ENCODE results near the gene GPR151. TPM values are rescaled to one million over a fixed set of nuclear protein-coding genes. Genes with fewer than 3 reads are reported as not detected.
A peak's percentile ranks its signal among the peaks of the same experiment; 100 is the strongest.

The GPR151 gene
- total RNA-seq, 1 donor from 2014 or later: not detected

DNA sequence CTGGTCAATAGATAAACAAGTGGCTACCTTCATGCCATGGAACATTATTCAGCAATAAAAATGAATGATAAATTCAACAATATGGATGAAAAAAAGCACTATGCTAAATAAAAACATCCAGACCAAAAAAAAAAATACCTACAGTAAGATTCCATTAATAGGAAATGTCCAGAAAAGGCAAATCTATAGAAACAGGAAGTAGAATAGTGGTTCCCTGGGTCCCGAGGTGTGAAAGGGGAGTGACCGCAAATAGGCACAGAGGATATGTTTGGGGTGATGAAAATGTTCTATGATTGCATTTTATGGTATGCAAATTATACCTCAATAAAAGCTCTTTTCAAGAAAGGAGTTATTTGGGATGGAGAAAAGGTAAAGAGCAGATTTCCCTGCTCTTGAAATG lies 3.6 kb upstream of the GPR151 start:
- no peak for DNase-seq

DNA sequence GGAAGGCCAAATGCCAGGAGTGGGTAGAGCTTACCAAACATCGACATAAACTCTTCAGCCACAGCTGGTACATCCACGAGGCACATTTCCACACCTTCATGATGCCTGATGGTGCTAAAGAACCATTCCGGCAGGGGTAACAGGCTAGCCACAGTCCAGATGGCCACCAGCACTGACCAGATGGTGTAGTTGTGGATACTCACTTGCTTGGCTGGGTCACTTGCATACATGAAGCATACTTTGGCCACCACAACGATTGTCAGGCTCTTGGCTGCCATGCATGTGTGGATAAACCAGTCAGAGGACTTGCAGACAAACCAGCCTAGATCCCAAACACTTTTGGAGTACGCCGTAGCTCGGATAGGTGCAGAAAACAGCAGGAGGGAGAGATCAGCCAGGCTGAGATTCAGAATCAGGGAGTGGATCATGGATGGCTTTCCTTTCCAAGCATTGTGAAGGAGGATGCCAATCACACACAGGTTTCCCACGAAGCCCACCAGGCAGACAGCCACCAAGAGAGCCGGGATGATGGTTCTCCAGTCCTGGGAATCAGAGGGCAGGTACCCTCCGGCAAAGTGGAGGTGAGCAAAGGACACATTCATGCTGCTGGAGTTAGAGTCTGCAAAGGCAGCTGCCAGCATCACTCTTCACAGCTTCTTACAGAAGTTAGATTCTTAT lies 378 bp downstream of the GPR151 start:
- DNase-seq: no peak

DNA sequence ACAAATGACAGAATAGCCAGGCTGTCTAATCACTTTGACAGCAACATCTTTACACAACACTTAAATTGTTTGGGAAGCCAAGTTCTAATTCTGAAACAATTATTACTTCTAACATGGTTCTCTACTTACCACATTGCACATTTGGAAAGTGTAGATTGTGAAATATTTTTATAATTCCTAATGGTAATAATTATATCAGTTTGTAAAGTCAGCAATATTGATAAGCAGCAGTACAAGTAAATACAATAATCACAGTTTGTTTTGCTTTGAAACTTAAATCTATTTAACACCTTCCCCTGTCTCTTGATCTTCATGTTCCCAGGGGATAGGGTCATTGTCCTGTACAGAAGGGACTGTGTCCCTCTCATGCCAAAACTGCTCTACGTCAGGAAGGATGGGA lies 1.4 kb downstream of the GPR151 start:
- DNase-seq: no peak

DNA sequence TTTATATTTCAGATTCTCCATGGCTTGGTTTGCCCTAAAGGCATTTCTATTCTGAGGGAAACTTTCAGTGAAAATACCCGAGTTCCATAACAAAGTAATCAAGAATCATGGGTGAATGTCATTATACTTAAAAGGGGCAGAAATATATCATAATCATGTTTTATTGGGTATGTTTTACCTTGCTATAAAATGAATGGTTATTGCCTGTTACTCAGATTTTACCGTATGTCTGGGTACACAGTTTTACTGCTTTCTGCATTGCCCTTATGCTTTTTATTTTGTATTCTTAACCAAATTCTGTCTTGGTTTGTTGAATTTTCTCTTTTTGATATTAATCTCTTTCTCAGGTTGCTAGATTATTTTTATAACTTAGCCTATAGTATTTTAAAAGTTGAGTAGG lies 2.5 kb downstream of the GPR151 start:
- DNase-seq: no peak

DNA sequence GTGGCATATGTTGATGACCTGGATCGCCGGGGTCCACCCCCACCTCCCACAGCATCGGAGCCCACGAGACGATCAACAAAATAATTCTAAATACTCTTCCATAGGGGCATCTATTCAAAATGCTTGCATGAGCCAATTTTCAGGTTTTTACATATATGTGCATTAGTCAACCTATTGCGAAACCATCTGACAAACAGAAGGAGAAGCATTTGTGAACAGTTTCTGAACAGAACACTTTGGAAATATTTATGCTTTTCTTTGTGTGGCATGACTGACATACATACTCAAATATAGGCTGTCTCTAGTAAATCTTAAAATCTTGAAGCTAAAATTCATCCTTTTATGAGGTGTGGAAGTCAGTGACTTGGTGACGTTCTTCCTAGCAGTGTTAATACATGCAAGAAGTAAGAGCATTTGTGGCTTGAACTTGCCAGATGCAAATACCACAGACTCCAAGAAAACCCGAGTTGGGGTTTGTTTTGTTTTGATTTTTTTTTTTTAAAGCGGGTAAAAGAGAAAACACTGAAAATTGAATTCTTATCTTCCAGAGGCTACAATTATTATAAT lies 5.3 kb downstream of the GPR151 start:
- no peak for DNase-seq

DNA sequence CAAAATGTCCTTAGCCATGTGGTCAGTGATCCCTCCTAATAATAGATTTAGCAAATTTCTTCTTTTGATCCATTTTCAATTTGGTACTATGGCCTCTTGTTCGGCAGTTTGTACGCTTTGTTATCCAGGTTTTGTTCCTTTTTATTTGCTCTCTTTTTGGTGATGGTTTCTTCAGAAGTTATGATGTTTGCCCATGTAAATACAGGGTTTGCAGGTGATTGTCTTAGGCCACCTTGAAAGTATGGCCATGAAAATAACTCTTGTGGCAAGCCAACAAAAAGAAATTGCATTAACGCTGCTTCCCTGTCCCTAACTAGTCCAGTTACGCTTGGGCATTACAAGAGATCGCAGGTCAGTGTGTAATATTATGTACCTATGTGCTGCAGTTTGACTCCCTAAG lies 8.6 kb downstream of the GPR151 start:
- no peak for DNase-seq

DNA sequence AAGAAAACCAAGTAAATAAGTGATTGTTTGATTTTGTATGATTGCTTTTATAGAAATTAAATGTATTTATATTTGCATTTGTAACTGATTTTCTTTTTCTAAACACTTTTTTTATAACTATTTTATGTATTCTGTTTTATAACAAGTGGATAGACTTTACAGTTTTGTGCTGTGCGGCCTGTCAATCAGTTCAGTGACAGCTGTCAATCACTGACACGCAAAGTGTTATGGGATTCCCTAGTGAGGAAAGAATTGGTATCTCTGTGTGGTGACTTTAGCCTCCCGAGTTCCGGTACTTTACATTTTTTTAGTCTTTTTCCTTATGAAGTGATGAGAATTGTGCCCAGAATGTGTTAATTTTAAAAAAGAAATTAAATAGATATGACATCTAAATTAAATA lies 16.3 kb downstream of the GPR151 start:
- no peak for DNase-seq

DNA sequence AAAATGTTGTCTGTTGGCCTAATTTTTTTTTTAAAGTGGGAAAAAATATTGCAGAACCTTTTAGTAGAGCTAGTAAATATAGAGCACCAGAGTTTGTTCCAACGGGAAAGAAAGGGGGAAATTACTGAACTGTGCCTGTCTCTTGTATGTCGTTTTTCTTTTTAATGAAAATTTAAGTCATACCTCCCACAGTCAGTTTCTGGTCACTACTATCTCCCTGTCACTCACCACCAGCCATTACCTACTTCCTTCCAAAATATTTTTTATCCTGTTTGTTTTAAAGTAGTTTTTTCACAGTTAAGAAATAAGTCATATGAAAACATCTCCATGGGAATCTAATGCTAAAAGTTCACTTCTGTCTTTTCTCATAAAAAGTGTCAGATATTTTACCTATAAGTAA lies 21.3 kb downstream of the GPR151 start:
- no peak for DNase-seq

DNA sequence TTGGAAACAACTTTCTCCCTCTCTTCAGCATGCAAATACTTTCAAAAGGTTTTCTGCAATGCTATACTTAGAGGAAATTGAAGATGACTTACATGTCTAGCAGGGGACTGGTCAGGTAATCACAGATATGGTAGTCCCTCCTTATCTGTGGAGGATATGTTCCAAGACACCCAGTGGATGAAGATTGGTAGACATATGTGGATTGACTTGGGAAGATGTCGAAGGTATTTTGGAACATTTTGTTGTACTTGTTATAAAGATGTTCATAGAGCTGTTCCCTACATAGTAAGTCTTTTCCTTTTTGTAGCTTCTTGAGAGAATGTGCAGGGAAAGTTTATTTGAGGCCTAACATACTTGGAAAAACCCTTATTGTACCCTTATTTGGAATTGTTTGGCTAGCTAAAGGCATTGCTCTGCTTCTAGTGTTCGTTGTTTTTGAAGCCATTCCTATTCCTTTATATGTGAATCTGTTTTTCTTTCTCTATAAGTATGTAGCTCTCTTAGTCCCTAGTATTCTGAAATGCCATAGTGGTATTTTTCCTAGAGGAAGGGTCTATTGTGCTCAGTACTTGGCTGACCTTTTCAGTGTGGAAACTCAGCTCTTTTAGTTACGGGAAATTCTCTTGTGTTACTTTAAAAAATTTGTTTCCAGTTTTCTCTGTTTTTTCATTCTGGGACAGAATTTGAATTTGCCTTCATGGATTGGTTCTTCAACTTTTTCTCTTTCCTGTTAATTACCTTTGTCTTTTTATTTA lies 25.7 kb downstream of the GPR151 start:
- no peak for DNase-seq

DNA sequence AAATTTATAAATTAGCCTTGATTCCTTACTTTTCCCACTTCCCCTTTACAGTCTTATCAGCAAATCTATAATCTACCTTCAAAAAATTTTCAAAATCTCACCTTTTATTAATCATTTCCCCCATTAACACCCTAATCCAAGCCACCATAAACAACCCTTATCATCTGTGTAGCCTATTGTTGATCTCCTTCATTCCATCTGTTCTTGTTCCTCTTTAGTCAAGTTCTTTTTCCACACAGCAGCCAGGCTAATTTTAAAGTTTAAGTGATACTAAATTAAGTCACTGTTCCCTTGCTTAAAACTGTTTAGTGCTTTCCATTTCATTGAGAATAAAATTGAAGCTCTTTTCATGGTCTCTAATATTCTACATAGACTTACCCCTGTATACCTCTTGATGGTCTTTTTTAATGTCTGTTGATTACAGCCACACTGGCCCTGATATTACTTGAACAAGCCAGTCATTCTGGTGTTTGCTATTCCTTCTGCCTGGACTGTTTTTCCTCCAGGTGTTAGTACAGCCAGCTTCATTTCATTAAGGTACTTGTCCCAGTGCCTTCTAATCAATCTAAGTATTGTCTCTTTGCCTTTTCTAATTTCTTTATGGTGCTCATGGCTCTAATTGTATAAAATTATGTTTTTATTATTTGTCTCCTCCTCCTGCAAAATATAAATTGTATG lies 31.1 kb downstream of the GPR151 start:
- DNase-seq: no peak

DNA sequence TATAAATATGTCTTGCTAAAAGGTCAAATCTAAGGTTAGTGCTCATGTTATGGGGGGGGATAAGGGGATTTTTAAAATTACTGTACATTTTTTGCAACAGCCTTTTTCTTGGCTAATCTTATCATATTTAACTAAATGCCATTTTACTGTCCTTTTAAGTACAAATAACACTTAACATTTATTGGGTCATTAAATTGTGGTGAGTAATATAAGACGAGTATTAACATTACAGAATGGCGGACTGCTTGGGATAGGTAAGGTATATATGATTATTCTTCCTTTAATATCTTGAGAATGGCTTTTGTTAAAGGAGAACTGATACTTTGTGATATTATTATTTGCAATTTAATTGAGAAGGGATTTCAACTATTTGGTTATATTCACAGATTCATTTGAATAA lies 33.2 kb downstream of the GPR151 start:
- no peak for DNase-seq

DNA sequence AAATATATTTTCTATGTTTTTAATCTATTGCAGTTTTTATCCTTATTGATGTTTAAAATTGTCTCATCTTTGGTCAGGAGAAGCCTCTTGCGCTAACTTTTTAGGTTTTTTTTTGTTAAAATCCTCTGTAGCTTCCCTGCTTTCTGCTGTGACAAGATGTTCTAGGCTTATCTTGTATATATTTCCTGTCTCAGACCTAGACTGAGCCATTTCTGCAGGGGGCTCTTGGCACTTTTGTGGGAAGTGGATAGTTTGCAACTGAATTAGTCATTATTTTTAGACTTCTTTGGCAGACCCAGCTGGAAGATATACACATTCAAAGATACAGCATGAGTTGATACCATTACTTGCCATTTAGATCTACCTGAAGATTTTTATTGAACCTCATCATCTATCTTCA lies 40.1 kb downstream of the GPR151 start:
- DNase-seq: no peak

DNA sequence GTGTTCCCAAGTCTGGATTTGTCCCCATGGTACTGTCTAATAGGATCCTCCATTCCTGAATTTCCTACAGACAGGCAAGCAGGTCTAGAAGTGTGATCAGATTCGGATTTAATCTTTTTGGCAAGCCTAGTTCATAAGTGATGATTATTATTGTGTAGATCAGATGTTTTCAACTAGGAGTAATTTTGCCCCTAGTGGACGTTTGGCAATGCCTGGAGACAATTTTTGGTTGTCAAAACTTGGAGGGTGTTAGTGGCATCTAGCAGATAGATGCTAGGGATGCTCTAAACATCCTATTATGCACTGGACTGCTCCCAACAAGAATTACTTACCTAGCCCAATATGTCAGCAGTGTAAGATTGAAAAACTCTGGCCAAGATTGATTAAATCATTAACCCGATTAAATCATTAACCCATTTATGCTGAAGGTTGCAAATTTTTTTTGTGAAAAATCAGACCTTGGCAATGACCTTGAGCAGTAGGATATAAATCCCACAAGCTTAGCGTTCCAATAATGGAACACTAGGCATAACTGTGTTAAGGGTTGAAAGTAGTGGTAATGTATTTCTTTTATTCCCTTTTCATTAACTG lies 40.7 kb downstream of the GPR151 start:
- DNase-seq: no peak

DNA sequence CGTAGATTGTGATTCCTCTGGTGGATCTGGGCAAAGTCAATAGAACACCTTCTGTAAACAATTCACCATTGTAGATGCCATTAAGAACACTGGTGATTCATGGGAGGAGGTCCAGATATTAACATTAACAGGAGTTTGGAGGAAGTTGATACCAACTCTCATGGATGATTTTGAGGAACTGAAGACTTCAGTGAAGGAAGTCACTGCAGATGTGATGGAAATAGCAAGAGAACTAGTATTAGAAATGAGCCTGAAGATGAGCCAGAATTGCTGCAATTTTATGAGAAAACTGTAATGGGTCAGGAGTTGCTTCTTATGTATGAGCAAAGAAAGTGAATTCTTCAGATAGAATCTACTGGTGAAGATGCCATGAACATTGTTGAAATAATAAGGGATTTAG lies 41.9 kb downstream of the GPR151 start:
- no peak for DNase-seq

DNA sequence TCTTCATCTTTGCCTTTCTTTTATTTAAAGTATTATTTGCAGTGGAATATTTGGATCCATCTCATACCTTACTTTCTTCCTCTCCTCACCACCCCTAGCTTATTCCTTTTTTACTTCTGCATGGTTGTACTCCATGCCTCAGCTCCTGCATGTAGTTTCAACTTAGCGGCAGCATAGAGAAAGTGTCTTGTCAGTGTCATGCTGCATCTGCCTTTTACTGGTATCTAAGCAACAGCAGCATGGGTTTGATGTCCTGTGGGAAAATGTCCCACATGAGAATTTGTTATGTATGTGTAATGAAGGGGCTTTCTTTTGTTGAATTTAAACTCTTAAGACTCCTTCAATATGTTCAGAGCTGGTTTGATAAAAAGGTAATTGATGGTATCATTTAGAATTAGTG lies 48.2 kb downstream of the GPR151 start:
- DNase-seq: no peak

DNA sequence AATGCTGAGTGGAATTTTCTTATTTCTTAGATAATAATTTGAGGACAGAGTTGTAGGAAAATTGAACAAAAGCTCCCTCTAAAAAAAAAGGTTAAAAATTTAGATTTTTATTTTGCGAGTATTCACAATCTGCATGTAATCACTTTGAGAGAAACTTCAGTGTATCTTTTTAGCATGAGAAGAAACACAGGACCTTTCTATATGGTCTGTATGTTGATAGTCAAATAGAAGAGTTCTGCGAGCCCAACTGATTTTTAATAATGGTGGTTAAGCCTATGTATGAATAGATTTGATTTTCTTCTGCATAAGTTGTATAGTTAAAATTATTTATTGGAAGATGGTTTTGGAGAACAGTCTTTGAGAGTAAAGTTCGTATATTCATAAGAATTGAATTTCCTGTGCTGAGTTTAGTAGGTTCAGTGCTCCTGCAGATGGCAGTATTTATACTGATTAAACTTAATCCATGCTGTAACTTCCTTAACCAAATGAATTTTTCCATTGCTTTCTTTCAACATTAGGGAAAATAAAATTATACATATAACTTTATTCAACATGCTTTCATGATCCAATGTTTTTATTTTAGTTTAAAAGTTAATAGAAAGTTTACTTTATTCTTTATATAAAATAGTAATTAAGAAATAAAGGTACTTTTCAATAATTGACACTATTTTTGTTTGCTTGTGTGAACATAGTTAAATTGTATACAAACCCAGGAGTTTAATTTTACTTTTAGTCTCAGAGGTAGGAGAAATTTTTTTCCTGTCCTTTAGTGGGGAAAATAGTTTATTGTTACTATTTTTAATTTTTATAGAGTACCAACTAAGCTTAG lies 49.3 kb downstream of the GPR151 start:
- DNase-seq: peak; percentile 7

DNA sequence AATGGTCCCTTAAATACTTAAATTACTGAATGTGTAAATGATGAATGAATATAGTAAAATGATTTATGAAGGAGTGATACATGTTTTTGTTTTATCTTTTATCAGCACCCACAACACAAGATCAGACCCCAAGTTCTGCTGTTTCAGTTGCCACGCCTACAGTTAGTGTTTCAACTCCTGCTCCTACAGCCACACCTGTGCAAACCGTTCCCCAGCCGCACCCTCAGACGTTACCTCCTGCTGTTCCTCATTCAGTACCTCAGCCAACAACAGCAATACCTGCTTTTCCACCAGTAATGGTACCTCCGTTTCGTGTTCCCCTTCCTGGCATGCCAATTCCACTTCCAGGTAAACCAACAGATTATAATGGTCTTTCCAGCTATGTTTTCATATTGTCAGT lies 52.5 kb downstream of the GPR151 start:
- DNase-seq: no peak
